ENCODE results near the gene ANTXR1.

Gene ANTXR1

GRCh38 chr2:69013142-69013839, at the start of gene ANTXR1:
Gene ANTXR1 (plus strand): TSS chr2:69013179. CDS start chr2:69013500, 321 bp downstream.
- DNase-seq: peak; percentile 58

DNA sequence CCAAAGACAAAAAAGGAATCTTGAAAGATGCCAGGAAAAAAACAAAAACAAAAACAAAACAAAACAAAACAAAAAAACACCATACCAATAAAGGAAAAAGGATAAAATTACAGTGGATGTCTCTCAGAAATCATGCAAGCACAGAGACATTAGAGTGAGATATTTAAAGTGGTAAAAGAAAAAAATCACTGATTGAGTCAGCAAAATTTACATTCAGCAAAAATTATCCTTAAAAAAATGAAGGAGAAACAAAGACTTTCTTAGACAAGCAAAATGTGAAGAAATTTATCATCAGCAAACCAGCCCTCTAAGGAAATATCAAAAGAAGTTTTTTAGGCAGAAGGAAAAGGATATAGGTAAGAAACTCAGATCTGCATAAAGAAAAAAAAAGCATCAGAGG, 48.7 kb upstream of the ANTXR1 start:
- DNase-seq: no peak

DNA sequence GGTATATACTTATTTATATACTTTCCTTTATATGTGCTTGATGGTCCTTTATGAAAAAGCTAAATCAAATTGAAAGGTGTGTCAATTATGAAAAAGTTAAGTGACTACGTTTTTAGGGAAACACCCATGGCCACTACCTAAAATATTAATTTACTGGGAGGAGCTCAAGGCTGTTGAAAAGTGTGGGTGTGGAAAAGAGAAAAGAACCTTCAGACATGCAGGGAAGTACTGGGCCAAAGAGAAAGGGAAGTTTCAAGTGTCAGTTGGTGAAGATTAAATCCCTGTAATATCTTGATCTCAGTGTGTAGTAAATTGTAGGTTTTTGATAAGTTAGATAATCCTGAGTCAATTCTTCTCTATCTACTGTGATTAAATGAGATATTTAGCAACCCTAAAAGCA, 44.8 kb upstream of the ANTXR1 start:
- no peak for DNase-seq

- DNase-seq: no peak
Observed at GRCh38 chr2:68969736-68970490, 43.1 kb upstream of the ANTXR1 start.

- DNase-seq: no peak
Observed at GRCh38 chr2:68970566-68971265, 42.3 kb upstream of the ANTXR1 start.

- no peak for DNase-seq
Observed at GRCh38 chr2:68971591-68972231, 41.3 kb upstream of the ANTXR1 start.

DNA sequence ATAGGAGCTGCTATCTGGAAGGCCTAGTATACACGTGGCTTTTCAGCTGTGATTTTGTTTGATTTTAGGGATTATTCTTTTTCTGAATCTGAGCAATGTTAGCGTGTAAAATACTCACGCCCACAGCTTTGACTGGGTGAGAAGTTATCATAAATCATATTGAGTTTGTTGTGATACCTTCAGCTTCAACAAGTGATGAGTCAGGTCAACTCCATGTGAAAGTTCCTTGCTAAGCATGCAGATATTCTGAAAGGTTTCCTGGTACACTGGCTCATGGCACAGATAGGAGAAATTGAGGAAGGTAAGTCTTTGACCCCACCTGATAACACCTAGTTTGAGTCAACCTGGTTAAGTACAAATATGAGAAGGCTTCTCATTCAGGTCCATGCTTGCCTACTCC, 38.7 kb upstream of the ANTXR1 start, which contains the start of gene GKN1:
Gene GKN1, plus strand, starts transcription at position 386 of the 400 bp plus-strand sequence. CDS start 42 bp downstream, outside the sequence.
- no peak for DNase-seq

- no peak for DNase-seq
Observed at GRCh38 chr2:68974946-68975665, 37.9 kb upstream of the ANTXR1 start.

DNA sequence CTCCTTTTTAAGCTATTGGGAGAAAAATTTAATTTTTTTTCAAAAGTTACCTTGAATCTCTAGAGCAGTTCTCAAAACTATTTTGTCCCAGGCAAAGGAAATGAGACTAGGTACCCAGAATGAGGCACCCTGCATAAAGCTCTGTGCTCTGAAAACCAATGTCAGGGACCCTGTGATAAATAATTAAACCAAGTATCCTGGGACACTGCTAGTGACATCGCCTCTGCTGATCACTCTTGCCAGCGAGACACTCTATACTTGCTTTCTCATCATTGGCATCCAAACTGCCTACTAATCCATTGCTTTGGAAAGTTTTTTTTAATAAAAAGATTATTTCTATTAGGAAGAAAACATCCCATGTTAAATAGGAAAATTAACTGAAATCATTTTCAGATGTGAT, 37.1 kb upstream of the ANTXR1 start:
- DNase-seq: no peak

- no peak for DNase-seq
Observed at GRCh38 chr2:68977453-68977852, 35.5 kb upstream of the ANTXR1 start.

DNA sequence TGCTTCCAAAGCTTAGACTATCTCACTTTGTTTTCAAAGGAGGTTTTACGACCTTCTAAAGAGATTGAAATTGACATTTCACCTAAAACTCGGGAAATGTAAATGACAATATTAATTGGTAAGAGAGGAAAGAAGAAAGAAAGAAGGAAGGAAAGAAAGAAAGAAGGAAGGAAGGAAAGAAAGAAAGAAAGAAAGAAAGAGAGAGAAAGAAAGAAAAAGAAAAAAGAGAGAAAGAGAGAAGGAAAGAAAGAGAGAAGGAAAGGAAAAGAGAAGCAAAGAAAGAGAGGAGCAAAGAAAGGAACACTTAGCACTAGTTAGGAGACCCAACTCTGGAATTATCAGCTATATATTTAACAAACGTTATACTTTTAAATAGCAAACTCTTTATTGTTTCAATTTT, 34.9 kb upstream of the ANTXR1 start:
- no peak for DNase-seq

- DNase-seq: no peak
Observed at GRCh38 chr2:68980956-68981355, 32.0 kb upstream of the ANTXR1 start.

DNA sequence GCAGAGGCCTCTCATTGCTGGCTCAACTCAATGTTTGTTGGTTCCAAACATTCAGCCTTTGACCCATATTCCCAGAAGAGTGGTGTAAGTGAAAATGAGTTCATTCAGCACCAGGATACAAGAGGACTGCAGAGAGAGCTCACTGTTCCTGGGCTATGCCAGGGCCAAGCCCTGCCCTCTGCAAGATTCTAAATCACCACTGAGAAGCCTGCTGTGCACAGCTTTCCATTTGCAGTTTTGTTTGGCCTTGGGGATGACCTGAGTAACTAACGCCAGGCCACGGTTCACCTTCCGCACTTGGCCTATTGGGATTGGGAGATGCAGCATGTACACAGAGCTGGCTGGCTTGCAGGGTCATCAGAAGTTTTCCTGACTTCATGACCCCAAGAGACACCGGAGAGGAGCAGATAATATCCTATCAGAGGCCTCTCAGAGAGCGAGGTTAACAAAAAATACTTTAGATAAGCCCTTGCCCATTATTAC, 25.9 kb upstream of the ANTXR1 start:
- DNase-seq: no peak

GRCh38 chr2:68989035-68989434, 23.9 kb upstream of the ANTXR1 start:
- no peak for DNase-seq

DNA sequence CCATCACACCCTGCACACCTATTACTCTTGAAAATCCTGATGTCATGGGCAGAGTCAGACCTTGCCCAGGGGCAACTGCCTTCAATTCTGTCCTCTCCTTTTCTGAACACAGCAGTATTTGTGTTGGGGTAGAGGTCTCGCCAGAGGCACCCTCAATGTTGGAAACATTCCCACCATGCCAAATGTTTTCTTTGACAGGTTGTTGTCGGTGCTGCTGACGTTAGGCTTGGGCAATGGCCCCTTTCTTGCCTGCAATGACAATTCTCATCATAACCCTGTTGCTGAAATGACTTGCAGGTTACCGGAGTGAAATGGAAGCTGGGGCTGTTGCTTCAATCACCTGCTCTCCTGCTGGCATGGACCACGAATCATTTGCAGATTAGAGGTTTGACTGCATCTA, 20.6 kb upstream of the ANTXR1 start:
- no peak for DNase-seq

DNA sequence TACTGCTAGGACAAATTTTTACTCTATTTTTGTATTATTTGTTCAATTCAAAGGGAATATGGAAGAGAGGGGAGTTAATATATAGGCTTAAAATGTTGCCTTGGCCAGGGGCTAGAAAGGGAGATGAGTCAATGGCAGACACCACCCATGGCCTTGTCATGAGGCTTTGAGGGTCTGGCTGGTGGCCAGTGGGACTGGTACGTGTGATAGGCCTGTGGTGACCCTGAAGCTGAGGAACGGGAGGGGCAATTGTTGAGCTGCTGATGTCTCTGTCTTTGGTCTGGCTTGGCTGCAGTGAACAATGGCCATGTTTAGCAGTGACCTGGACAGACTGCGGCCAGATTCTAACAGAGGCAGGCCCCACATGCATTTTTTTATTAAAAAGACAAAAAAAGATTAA, 20.0 kb upstream of the ANTXR1 start:
- DNase-seq: no peak

- DNase-seq: no peak
Observed at GRCh38 chr2:68993660-68994059, 19.3 kb upstream of the ANTXR1 start.

- no peak for DNase-seq
Observed at GRCh38 chr2:68994864-68995263, 18.1 kb upstream of the ANTXR1 start.

- no peak for DNase-seq
Observed at GRCh38 chr2:68995916-68996315, 17.1 kb upstream of the ANTXR1 start.

GRCh38 chr2:68997401-68997800, 15.6 kb upstream of the ANTXR1 start:
- no peak for DNase-seq

DNA sequence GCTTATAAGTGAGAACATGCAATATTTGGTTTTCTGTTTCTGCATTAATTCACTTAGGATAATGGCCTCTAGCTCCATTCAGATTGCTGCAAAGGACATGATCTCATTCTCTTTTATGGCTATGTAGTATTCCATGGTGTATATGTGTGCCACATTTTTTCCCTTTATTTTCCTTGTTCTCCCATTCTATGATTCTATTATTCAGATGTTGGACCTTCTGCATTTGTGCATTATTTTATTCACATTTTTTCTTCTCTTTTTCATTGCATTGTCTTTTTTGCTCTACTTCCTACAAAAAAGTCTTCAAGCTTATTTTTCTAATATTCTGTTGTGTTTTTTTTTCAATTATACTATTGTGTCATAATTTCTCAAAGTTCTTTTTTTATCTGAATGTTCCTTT, 11.1 kb upstream of the ANTXR1 start:
- DNase-seq: no peak

- no peak for DNase-seq
Observed at GRCh38 chr2:69003731-69004130, 9.2 kb upstream of the ANTXR1 start.
